Testis (tissue), 3 donors: Measurements from ENCODE around the gene CSF1. TPM values are rescaled to one million over a fixed set of nuclear protein-coding genes. Genes with fewer than 3 reads are reported as not detected.
"Not testable (repeated sequence)": the region's sequence is repeated elsewhere in the genome, so short reads cannot be mapped to it uniquely, and the experiment has no call there.

Experiments
- DNase-seq: peaks from one replicate; pipeline ENCODE4 v3.0.0-alpha.2; 2019
- H3K27ac ChIP-seq, 2 donors: fragments of 200-600 bp; sonication (generic); one replicate each; pipeline ENCODE4 v1.5.1; 2019
- H3K27me3 ChIP-seq: fragments of 200-600 bp; sonication (generic); one replicate; pipeline ENCODE4 v1.5.1; 2019
- H3K36me3 ChIP-seq: fragments of 200-600 bp; sonication (generic); one replicate; pipeline ENCODE4 v1.5.1; 2017; ENCODE audit warnings: low read depth; ENCODE audit errors: missing control alignments
- H3K4me1 ChIP-seq: fragments of 200-600 bp; sonication (generic); one replicate; pipeline ENCODE4 v1.5.1; 2019
- H3K4me3 ChIP-seq, 2 donors: fragments of 200-600 bp; sonication (generic); one replicate each; pipeline ENCODE4 v1.5.1; 2017 to 2019
- H3K9me3 ChIP-seq: fragments of 200-600 bp; sonication (generic); one replicate; pipeline ENCODE4 v1.5.1; 2017
- POLR2A ChIP-seq: fragments of 450-650 bp; IDR thresholded peaks from one replicate; pipeline ENCODE4 v1.6.1; 2017; ENCODE audit warnings: antibody characterized with exemption, mild to moderate bottlenecking, moderate library complexity
- WGBS, 2 donors: methylation state at CpG; one replicate each; pipeline ENCODE4 v1.1.5; 2018; 5-methylcytosine and 5-hydroxymethylcytosine counted together
- intact Hi-C: fragments of 100-400 bp; cut with DNase I; formaldehyde crosslinking; loops from one replicate; pipeline ENCODE4 v1.15.1; 2023; ENCODE audit warnings: low total_unique reads
- polyA plus RNA-seq: library from polyadenylated mRNA; stranded (reverse); fragments of 350-450 nt; fragmentation: Illumina TruSeq; extraction: RNeasy Lipid Tissue Mini Kit (QIAGEN cat#74804); gene quantifications from one replicate; pipeline ENCODE4 v1.2.3, GENCODE V29; 2014; ENCODE audit warnings: low read depth, low replicate concordance; ENCODE audit not compliant: insufficient read depth
- total RNA-seq, 2 donors: library from RNA; depleted of rRNA; stranded (reverse); fragments of >200 nt; gene quantifications; one replicate each; pipeline ENCODE4 v1.2.3, GENCODE V29; 2016
- TF ChIP-seq, protein P1 (sequence below), 3 experiments: fragments of 450-650 bp in 2 of 3; fragments of 200-600 bp in 1 of 3; sonication (generic) in 1 of 3; IDR thresholded peaks; one replicate each; pipeline ENCODE4 v1.5.1; 2016 to 2019; ENCODE audit warnings: antibody characterized with exemption in 3 of 3, mild to moderate bottlenecking in 2 of 3, moderate library complexity in 1 of 3

The CSF1 gene
- total and polyA plus RNA-seq, 3 donors from 2014 or later: 9.8 to 14.2 (median 10.9) TPM

DNA sequence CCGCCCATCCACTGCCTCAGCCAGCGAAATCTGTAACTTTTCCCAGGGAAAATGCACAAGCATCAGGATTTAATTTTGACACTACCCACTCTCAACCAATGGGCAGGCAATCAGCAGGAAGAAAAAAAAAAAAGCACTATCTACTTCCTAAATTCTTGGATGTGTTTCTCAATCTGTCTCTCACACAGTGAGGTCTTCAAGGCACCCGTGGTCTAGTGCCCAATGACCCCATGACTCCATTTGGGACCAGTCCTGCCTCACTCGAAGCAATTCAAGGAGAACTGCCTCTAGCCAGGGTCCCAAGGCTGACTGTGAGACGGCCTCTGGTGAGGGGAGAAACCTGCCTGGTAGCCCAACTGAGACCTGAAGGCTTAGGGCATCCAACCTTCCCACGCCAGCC lies 35.9 kb downstream of the CSF1 start:
- peaks cover 5% of the 10 kb centered on the region for H3K4me1 ChIP-seq
- H3K4me3 ChIP-seq: no peak overlapping the region
- H3K27ac ChIP-seq: no peak overlapping the region
- no peaks in the 10 kb centered on the region for H3K27me3 ChIP-seq
- no peak for TF ChIP-seq POLR2A
- TF ChIP-seq, protein P1, sequence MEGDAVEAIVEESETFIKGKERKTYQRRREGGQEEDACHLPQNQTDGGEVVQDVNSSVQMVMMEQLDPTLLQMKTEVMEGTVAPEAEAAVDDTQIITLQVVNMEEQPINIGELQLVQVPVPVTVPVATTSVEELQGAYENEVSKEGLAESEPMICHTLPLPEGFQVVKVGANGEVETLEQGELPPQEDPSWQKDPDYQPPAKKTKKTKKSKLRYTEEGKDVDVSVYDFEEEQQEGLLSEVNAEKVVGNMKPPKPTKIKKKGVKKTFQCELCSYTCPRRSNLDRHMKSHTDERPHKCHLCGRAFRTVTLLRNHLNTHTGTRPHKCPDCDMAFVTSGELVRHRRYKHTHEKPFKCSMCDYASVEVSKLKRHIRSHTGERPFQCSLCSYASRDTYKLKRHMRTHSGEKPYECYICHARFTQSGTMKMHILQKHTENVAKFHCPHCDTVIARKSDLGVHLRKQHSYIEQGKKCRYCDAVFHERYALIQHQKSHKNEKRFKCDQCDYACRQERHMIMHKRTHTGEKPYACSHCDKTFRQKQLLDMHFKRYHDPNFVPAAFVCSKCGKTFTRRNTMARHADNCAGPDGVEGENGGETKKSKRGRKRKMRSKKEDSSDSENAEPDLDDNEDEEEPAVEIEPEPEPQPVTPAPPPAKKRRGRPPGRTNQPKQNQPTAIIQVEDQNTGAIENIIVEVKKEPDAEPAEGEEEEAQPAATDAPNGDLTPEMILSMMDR (IDR thresholded peaks at IDR 0.05): no peak
- no peak for DNase-seq
- H3K9me3 ChIP-seq: no peaks in the 10 kb centered on the region
- H3K36me3 ChIP-seq: no peaks in the 10 kb centered on the region
- intact Hi-C loops: no loop called here
- WGBS, 2 donors: 84 to 88% methylated on average over 6 of the region's 6 CpGs

GRCh38 chr1:109947582-109948284 lies 37.1 kb downstream of the CSF1 start:
- no peaks in the 10 kb centered on the region for H3K36me3 ChIP-seq
- peaks cover 5% of the 10 kb centered on the region for H3K4me1 ChIP-seq
- no peak for DNase-seq
- TF ChIP-seq, protein P1 (IDR thresholded peaks at IDR 0.05): no peak
- TF ChIP-seq POLR2A: no peak
- H3K27ac ChIP-seq: no peak overlapping the region
- H3K27me3 ChIP-seq: no peaks in the 10 kb centered on the region
- no peak overlapping the region for H3K4me3 ChIP-seq
- H3K9me3 ChIP-seq: no peaks in the 10 kb centered on the region
- 57 to 65% methylated on average over 10 of the region's 10 CpGs for WGBS, 2 donors
- intact Hi-C loops: no loop called here

DNA sequence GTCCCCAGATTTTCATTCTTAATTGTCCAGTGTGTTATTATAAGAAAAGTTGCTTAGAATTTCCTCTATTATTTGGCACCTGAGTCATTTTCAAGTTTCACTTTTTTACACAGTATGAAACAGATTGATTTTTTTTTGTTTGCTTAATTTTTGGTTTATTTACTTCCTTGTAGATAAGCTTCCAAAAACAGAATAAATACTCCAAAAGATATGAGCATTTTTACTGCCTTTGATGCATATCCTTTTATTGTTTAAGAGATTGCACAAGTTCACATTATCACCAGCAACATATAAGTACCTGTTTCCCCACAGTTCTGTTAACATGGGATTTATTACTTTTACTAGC lies 37.6 kb downstream of the CSF1 start:
- Histone ChIP-seq H3K9me3 (no peaks in the 10 kb centered on the region), H3K36me3 (no peaks in the 10 kb centered on the region), H3K4me1 (peaks cover 5% of the 10 kb centered on the region), H3K27ac (no peak overlapping the region), H3K27me3 (no peaks in the 10 kb centered on the region), H3K4me3 (no peak overlapping the region)
- DNase-seq: no peak
- TF ChIP-seq, protein P1 (IDR thresholded peaks at IDR 0.05): no peak
- no peak for TF ChIP-seq POLR2A
- intact Hi-C loops: no loop called here

GRCh38 chr1:109950038-109950437 lies 39.4 kb downstream of the CSF1 start:
- Histone ChIP-seq H3K27ac (no peak overlapping the region), H3K36me3 (no peaks in the 10 kb centered on the region), H3K9me3 (no peaks in the 10 kb centered on the region), H3K4me3 (no peak overlapping the region), H3K27me3 (no peaks in the 10 kb centered on the region), H3K4me1 (peaks cover 5% of the 10 kb centered on the region)
- intact Hi-C loops: no loop called here
- no peak for TF ChIP-seq POLR2A
- TF ChIP-seq, protein P1 (IDR thresholded peaks at IDR 0.05): no peak
- 90 to 93% methylated on average over 1 of the region's 1 CpG for WGBS, 2 donors
- DNase-seq: no peak

DNA sequence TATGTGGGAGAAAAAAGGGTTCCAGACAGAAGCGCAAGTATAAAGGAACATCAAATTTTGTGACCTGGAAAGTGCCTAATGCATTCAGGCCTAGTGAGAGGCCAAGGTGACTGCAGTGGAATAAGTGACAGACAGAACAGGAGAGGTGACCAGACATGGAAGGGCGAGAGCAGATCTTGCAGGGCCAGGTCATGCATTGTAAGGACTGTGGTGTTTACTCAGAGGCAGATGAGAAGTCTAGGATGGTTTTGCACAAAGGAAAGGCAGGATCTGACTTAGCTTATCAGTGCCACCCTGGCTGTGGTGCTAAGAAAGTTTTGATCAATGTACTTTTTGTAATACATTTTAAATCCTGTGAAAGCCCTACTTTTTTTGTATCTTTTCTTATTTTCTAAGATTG lies 39.9 kb downstream of the CSF1 start:
- H3K36me3 ChIP-seq: no peaks in the 10 kb centered on the region
- DNase-seq: no peak
- TF ChIP-seq POLR2A: no peak
- TF ChIP-seq, protein P1 (IDR thresholded peaks at IDR 0.05): no peak
- 85 to 94% methylated on average over 2 of the region's 2 CpGs for WGBS, 2 donors
- no peak overlapping the region for H3K4me3 ChIP-seq
- no peaks in the 10 kb centered on the region for H3K9me3 ChIP-seq
- H3K27me3 ChIP-seq: no peaks in the 10 kb centered on the region
- H3K4me1 ChIP-seq: peaks cover 5% of the 10 kb centered on the region
- intact Hi-C loops: no loop called here
- no peak overlapping the region for H3K27ac ChIP-seq

- DNase-seq, H3K4me3 ChIP-seq, H3K9me3 ChIP-seq, H3K27ac ChIP-seq, H3K4me1 ChIP-seq, intact Hi-C loops, H3K27me3 ChIP-seq, H3K36me3 ChIP-seq: not testable (repeated sequence)
- WGBS, 2 donors: 75 to 88% methylated on average over 5 of the region's 5 CpGs
These were observed 40.9 kb downstream of the CSF1 start for GRCh38 chr1:109951501-109951900.
